NCI-H524 treated with DMSO at 0.1 percent for 48 hours (cell line): ENCODE measurements around the gene CEP250.
"Not testable (repeated sequence)": the region's sequence is repeated elsewhere in the genome, so short reads cannot be mapped to it uniquely, and the experiment has no call there.

Experiments
- DNase-seq: peaks from one replicate; lab custom pipeline; 2025; lab: John Stamatoyannopoulos, UW

CEP250 gene

DNA sequence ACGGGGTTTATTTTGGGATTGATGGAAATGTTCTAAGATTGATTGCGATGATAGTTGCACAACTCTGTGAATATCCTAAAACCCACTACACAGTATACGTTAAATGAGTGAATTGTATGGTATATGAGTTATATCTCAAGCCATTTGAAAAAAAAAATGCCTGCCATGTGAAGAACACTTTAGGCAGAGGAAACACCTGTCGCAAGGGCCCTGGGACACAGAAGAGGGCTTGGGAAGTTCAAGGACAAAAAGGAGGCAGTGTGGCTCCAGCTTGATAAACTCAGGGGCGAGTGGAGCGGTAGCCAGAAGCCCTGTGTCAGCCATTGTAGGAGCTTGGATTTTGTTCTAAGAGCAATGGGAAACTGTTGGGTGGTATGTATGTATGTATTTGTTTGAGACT is 37.0 kb downstream of the CEP250 start:
- DNase-seq: no peak

DNA sequence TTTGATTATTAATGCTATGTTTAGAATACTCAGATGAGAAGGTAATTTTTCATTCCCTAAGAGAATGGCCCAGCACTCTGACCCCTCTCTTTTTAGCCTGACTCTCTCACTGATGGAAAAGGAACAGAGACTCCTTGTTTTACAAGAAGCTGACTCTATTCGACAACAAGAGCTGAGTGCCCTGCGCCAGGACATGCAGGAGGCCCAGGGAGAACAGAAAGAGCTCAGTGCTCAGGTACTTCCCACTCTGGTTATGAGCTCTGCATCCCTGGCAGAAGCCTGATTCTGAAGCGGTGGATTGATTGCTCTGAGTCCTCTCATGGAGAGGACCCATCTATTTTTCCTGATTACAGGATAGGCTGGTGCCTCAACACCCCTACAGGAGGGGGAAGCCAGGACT is 41.1 kb downstream of the CEP250 start:
- DNase-seq: no peak

DNA sequence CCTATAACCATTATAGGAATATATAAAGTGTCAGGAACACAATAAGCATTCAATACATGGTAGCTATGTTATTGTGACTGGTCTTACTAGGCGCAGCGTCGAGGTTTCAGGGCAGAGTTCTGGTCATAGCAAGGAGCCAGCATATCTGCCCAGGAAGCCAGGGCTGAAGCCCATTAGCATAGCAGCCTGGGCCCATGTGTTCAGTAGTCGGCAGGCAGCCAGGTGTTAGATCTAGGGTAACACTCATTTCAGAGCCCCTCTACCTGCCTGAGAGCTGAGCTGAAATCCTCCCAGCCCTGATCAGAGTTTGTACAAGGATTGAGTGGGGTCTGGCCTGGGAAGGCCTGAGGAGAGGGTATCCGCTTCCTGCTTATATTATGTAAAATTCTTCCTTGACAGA is 41.9 kb downstream of the CEP250 start:
- no peak for DNase-seq

DNA sequence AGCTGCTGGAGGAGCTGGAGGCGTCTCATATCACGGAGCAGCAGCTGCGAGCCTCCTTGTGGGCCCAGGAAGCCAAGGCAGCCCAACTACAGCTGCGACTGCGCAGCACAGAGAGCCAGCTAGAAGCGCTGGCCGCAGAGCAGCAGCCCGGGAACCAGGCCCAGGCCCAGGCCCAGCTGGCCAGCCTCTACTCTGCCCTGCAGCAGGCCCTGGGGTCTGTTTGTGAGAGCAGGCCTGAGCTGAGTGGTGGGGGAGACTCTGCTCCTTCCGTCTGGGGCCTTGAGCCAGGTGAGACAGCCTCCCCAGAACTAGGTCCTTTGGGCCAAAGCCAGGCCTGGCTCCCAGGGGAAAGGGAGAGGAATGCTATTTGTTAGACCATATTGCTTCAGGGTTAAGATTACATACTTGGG is 42.4 kb downstream of the CEP250 start:
- DNase-seq: no peak

DNA sequence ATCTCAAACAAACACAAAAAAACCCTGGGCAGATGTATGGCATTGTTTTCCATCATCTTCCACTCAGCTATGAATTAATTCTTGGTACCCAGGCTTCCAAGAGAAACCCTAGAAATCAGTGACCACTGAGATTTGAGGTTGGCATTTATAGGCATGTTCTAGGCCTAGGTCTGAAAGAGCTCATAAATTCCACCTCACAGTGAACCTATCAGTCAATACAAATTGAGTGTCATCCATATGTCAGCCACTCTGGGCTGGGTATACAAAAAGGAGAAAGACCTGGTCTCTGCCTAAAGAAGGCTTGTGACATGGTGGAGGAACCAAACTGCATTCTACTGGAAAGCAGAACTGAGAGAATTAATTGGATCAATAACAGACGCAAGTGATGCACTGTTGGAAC is 43.9 kb downstream of the CEP250 start:
- no peak for DNase-seq

DNA sequence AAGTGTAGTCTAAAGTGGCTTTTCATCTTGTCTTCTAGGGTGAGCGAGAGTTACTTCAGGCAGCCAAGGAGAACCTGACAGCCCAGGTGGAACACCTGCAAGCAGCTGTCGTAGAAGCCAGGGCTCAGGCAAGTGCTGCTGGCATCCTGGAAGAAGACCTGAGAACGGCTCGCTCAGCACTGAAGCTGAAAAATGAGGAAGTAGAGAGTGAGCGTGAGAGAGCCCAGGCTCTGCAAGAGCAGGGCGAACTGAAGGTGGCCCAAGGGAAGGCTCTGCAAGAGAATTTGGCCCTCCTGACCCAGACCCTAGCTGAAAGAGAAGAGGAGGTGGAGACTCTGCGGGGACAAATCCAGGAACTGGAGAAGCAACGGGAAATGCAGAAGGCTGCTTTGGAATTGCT is 47.0 kb downstream of the CEP250 start:
- no peak for DNase-seq

DNA sequence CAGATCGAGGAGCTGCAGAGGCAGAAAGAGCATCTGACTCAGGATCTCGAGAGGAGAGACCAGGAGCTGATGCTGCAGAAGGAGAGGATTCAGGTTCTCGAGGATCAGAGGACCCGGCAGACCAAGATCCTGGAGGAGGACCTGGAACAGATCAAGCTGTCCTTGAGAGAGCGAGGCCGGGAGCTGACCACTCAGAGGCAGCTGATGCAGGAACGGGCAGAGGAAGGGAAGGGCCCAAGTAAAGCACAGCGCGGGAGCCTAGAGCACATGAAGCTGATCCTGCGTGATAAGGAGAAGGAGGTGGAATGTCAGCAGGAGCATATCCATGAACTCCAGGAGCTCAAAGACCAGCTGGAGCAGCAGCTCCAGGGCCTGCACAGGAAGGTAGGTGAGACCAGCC is 47.9 kb downstream of the CEP250 start:
- DNase-seq: no peak

DNA sequence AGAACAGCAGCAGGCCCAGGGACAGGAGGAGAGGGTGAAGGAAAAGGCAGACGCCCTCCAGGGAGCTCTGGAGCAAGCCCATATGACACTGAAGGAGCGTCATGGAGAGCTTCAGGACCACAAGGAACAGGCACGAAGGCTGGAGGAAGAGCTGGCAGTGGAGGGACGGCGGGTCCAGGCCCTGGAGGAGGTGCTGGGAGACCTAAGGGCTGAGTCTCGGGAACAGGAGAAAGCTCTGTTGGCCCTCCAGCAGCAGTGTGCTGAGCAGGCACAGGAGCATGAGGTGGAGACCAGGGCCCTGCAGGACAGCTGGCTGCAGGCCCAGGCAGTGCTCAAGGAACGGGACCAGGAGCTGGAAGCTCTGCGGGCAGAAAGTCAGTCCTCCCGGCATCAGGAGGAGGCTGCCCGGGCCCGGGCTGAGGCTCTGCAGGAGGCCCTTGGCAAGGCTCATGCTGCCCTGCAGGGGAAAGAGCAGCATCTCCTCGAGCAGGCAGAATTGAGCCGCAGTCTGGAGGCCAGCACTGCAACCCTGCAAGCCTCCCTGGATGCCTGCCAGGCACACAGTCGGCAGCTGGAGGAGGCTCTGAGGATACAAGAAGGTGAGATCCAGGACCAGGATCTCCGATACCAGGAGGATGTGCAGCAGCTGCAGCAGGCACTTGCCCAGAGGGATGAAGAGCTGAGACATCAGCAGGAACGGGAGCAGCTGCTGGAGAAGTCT is 48.6 kb downstream of the CEP250 start:
- no peak for DNase-seq

DNA sequence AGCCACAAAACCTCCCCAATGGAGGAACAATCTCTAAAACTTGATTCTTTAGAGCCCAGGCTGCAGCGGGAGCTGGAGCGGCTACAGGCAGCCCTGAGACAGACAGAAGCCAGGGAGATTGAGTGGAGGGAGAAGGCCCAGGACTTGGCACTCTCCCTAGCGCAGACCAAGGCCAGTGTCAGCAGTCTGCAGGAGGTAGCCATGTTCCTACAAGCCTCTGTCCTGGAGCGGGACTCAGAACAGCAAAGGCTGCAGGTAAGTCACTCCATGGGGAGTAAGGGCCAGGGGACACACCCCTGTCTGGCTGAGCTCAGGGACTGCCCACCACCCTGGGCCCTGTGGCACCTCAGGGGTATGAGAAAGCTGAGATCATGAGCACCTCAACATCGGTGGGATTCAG is 49.4 kb downstream of the CEP250 start:
- DNase-seq: no peak

DNA sequence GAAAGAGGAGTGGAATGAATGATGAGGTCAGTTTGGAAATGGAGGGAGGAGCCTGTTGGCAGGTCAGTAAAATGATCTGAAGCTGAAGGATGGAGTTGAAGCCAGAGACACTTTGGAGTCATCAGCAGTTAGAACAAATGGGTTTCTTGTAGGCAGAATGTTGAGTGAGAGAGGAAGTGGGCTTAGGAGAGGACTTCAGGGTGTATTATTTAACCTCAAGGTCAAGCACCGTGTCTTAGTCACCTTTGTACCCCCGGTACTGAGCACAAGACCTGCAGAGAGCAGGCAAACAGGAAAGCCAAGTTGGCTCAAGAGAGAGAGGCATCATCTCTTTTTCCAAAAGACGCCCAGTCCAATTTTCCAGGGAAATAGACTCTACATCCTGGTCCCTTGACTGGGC is 50.8 kb downstream of the CEP250 start:
- no peak for DNase-seq

DNA sequence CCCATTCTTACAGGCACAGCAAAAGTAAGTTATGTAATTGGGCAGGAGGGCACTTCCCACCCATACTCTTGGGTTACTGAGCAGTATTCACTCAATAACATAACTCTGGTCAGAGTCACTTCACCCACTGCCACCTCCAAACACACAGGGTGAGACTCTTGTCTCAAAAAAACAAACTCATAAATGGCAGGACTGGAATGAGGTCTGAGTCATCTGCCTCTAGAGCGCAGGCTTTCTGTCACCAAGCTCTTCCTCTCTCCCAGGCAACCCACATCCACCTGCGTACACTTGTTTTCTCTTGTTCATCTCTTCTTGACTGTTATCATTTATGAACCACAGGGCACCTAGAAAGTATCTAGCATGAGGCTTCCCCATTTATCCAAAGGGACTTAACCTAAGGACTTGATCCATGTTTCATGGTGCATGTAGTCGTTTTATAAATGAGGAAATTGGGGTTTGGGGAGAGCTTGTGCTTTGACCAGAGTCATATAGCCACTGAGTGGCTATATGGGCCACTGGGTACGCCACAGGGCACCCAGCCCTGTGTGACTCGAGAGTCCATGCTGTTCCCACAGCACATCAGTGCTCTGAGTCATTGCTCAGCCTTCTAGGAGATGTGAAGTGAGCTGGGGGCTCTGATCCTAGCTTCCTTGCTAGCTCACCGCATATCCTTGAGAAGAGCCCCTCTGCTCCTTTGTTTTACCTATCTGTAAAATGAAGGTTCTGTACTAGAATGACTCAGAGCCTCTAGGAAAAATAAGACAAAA is 51.7 kb downstream of the CEP250 start:
- no peak for DNase-seq

DNA sequence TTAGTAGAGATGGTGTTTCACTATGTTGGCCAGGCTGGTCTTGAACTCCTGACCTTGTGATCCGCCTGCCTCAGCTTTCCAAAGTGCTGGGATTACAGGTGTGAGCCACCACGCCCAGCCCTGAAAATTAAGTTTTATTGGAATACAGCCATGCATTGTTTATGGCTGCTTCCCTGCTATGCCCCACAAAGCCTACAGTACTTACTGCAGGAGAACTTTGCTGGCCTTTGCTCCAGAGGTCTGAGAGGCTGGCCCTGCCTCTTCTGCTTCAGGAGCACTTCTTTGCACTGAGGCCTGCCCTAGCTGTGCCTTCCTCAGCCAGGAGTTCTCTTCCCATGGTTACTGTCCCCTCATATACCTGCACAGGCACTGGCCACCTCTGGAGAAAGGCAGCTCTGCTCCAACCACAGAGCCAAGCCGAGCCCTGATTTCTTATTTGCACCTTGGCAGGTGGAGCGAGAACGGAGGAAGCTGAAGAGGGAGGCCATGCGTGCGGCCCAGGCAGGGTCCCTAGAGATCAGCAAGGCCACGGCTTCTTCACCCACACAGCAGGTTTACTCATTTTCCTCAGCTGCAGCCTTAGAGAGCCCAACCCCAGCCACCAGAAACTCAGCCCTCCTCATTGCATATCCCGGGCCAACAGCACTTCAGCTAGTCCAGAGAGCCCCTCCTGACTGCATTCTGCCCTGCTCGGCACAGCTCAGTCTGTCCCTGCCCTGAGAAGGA is 53.3 kb downstream of the CEP250 start:
- no peak for DNase-seq

DNA sequence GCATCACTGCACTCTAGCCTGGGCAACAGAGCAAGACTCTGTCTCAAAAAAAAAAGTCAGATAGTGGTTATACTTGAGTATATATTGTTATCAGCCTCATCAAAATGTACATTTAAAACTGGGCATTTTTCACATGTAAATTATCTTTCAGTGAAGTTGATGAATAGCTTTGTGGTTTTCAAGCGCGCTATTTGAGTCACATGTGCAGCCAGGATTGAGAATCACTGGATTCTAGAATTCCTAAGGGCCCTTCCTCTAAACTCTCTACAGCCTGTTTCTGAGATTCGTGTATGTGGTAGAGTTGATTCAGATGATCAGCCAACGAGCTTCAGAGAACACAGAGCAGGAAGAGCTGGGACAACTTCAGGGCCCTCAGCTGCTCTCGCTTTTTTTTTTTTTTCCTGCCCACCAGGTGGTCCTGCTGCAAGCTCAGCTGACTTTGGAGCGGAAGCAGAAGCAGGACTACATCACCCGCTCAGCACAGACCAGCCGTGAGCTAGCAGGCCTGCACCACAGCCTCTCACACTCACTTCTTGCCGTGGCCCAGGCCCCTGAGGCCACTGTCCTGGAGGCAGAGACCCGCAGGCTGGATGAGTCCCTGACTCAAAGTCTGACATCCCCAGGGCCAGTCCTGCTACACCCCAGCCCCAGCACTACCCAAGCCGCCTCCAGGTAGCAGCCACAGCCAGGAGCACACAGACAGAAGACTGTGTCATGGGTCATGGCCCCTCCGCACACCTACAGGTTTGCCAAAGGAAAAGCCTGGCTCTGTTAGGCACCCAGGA is 55.7 kb downstream of the CEP250 start:
- no peak for DNase-seq

DNA sequence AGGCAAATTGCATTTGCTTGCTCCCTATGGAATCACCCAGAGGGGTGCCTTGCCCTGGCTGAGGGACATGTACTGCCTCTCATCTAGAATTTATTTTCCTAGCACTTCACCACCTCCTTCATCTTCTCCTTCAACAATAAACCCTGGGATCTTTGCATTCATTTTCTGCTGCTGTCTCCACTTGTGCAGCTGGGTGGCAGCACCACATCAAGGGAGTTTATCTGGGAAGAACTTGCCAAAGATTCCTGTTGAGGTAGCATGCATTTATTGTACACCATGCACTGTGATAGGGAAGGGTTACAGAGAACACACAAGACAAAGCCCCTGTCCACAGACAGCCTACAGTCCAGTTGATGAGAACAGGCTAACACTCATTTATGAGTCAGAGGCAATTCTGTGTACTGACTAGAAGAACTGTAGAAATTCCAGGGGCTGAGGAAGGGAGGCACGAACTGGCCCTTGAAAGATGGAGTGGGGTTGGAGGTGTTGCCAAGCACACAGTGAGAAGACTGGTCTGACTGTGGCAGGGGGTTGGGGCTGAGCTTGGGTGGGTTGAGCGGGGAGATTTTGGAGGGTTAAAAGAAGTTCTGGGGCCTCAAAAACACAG is 56.5 kb downstream of the CEP250 start:
- no peak for DNase-seq

DNA sequence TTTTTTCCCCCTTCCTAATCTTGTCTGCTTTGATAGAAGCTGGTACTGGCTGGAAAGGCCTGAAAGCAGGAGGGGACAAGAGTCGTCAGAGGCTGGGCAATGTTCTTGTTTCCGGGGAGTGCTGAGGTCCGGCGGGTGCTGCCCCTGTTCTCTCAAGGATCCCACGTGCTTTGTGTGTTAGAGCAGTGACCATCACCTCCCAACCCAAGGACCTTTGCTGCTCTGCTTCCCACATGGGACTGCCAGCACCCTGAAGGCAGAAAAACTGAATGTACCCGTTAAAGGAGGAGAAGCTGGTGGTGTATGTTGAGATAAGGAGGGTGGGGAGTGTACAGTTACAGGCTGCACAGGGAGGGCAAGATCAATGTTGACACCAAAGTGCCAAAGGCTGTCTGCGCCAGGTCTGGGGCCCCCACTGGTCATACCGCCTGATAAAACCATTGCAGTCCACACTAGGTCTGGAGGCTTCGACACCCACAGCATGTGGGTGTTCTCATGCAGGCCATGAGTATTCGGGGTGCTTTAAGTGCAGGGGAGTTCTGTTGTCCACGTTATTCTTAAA is 59.1 kb downstream of the CEP250 start:
- DNase-seq: no peak

DNA sequence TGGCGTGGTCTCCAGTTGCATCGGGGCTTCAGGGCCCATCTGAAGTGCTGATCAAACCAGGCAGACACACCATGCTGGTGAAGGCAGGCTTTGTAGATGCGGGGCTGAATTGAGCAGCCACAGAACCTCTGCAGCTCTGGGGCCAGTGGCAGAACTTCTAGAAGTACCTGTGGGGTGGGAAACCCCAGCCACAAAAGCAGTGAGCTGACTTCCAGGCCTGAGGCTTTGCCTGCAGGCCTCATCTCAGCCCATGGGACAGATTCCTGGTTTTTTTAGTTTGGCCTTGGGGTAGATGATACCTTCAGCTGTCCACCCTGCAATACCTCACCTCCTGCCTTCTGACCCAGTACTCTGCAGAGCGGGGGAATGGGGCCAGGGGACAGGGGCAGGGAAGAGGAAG is 59.9 kb downstream of the CEP250 start:
- no peak for DNase-seq

DNA sequence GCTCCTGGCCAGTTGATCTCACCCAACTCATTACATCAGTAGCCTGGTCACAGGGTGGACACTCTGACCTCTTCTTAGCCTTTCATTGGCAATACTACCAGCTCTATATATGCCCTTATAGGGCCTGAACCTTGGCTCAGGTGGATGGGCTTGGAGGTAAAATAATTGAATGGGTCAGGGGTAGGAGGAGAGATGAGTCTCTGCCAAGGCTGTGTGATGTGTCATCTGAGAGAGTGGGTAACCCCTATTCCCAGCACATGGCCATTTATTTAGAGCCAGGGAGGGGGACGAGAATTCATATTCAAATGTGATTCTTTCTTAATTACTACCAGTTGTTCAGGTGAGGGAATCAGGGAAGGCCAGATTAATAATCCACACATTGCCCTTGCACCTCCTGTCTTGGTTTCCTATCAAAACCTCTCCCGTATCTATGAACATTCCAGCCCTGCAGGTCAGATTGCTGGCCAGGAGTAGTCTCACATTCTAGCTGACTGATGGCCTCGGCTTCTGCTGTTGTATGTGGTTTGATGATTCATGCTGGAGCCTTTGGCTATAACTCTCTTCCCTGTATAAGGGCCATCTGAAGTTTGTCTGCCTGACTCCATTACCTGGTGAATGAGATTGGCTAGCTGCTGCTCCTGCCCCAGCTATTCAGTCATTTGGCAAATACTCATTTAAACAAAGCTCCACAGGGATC is 60.7 kb downstream of the CEP250 start:
- no peak for DNase-seq

DNA sequence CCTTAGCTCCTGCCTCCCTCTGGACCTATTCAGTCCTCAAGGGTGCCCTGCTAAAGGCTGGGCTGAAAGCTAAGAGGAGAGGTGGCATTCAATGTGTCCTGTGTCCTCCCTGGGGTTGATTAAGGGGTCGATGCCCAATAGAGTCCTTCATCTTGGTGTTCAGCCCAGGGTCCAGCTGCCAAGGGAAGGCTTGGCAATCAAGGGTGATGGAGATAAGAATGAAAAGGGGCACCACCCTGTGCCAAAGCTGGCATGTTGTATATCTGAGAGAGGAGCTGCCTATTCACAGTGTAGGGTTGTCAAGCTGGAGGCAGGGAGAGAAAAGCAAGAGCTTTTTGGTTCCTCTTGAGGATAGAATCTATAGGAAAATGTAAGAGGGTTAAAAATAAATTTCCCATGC is 61.7 kb downstream of the CEP250 start:
- DNase-seq: no peak

DNA sequence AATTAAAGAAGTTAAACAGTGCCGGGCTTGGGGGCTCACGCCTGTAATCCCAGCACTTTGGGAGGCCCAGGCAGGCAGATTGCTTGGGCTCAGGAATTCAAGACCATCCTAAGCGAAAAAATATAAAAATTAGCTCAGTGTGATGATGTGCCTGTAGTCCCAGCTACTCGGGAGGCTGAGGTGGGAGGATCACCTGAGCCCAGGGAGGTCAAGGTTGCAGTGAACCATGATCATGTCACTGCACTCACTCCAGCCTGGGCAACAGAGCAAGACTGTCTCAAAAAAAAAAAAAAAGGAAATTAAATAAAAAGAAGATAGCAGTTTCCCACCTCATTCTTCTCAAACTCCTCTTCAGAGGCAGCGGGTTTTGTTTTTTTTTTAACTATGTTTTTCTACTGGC is 62.4 kb downstream of the CEP250 start:
- DNase-seq: not testable (repeated sequence)

DNA sequence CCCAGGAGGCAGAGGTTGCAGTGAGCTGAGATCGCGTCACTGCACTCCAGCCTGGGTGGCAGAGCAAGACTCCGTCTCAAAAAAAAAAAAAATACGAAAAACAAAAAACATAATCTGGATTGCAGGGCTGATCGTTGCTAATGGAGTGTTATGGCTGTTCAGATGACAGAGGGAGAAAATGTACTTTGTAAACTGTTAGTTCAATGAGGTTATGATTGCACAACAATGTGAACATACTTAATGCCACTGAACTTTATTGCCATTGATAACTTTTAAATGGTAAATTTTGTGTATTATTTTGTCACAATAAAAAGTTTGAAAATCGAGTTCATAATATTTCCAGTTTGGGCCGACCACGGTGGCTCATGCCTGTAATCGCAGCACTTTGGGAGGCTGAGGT is 63.6 kb downstream of the CEP250 start:
- DNase-seq: no peak

DNA sequence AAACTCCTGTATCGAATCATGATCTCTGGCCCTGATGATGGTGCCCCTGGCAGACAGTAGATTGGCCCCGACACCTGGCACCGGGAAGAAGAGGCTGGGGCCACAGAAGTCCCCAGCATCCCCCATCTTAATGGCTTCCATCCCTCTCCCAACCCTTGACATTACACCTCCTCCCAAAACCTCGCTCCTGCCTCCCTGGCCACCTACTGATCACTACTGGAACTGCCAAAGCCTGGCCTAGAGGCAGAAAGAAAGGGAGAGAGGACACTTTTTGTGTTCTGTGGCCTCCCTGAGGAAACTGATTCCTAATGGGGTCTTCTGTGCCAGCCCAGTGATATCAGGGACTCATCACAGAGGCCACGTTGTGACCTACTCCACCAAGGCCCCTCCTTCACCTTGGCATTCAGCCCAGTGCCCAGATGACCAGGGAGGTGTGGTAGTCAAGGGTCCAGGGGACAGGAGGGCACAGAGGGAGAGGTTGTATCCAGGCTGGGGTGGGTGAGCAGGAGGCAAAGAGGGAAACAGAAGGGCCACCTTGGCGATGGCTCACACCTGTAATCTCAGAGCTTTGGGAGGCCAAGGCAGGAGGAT is 68.0 kb downstream of the CEP250 start:
- DNase-seq: no peak
